22Rv1 (cell line): ENCODE data around the gene PKP4.

Experiments
- H3K27ac ChIP-seq: fragments of 450-650 bp; 2 replicates; pipeline ENCODE4 v1.5.1; 2017
- CTCF ChIP-seq: fragments of 450-650 bp; IDR thresholded peaks from 2 replicates; pipeline ENCODE4 v1.5.1; 2017; ENCODE audit warnings: mild to moderate bottlenecking
- ZFX ChIP-seq: fragments of 450-650 bp; IDR thresholded peaks from 2 replicates; pipeline ENCODE4 v1.6.1; 2017; ENCODE audit warnings: antibody characterized with exemption, borderline replicate concordance

PKP4 gene

GRCh38 chr2:158731386-158731785 lies 274.6 kb downstream of the PKP4 start:
- TF ChIP-seq ZFX: no peak
- TF ChIP-seq CTCF: no peak
- no peak overlapping the region for H3K27ac ChIP-seq
